GM23338 (cell line): ENCODE measurements around the gene SVIL. TPM values are rescaled to one million over a fixed set of nuclear protein-coding genes. Genes with fewer than 3 reads are reported as not detected.
"Not testable (repeated sequence)": the region's sequence is repeated elsewhere in the genome, so short reads cannot be mapped to it uniquely, and the experiment has no call there.

ENCODE experiments used
- ATAC-seq: fragments of 200-7000 bp; cut with Tn5 transposase; 3 replicates; pipeline ENCODE4 v1.9.1; 2020
- DNase-seq: peaks from one replicate; pipeline ENCODE4 v3.0.0-alpha.2; 2015; ENCODE audit warnings: low spot score
- H2AFZ ChIP-seq: fragments of 200-600 bp; sonication (generic); 2 replicates; pipeline ENCODE4 v1.8.0; 2016; ENCODE audit warnings: antibody characterized with exemption, mild to moderate bottlenecking, moderate library complexity
- H3F3A ChIP-seq: fragments of 200-600 bp; sonication (generic); replicated peaks from 2 replicates; pipeline ENCODE4 v1.8.0; 2017; ENCODE audit warnings: antibody characterized with exemption, mixed run types, low read depth
- H3K27ac ChIP-seq: fragments of 200-600 bp; sonication (generic); 2 replicates; pipeline ENCODE4 v1.6.1; 2016; ENCODE audit warnings: low read depth
- H3K27me3 ChIP-seq: fragments of 200-600 bp; sonication (generic); 2 replicates; pipeline ENCODE4 v1.8.0; 2016; ENCODE audit warnings: mild to moderate bottlenecking, mixed run types, moderate library complexity; ENCODE audit not compliant: insufficient read depth
- H3K36me3 ChIP-seq: fragments of 200-600 bp; sonication (generic); 2 replicates; pipeline ENCODE4 v1.8.0; 2016; ENCODE audit warnings: mild to moderate bottlenecking; ENCODE audit not compliant: insufficient read depth
- H3K4me1 ChIP-seq: fragments of 200-600 bp; sonication (generic); 2 replicates; pipeline ENCODE4 v1.8.0; 2016; ENCODE audit warnings: mild to moderate bottlenecking, moderate library complexity; ENCODE audit not compliant: insufficient read depth
- H3K4me2 ChIP-seq: fragments of 200-600 bp; sonication (generic); 2 replicates; pipeline ENCODE4 v1.7.1; 2017; ENCODE audit warnings: mixed run types
- H3K4me3 ChIP-seq: fragments of 200-600 bp; sonication (generic); 2 replicates; pipeline ENCODE4 v1.6.1; 2016; ENCODE audit warnings: mixed run types
- H3K79me2 ChIP-seq: fragments of 200-600 bp; sonication (generic); replicated peaks from 2 replicates; pipeline ENCODE4 v1.8.0; 2017; ENCODE audit warnings: mild to moderate bottlenecking; ENCODE audit not compliant: insufficient read depth
- H3K9me2 ChIP-seq: fragments of 200-600 bp; sonication (generic); 2 replicates; pipeline ENCODE4 v1.8.0; 2017; ENCODE audit not compliant: insufficient read depth
- H4K20me1 ChIP-seq: fragments of 200-600 bp; sonication (generic); replicated peaks from 2 replicates; pipeline ENCODE4 v1.8.0; 2017; ENCODE audit warnings: mild to moderate bottlenecking; ENCODE audit not compliant: insufficient read depth
- H3K27ac Mint-ChIP-seq: 2 replicates; pipeline ENCODE4 v1.8.0; 2020; ENCODE audit warnings: inconsistent platforms, mild to moderate bottlenecking, moderate library complexity, mixed read lengths
- H3K27me3 Mint-ChIP-seq: 3 replicates; pipeline ENCODE4 v1.8.0; 2022; ENCODE audit warnings: low read depth, mild to moderate bottlenecking, moderate library complexity, mixed read lengths, inconsistent platforms; ENCODE audit not compliant: insufficient read depth, poor library complexity
- H3K36me3 Mint-ChIP-seq: 3 replicates; pipeline ENCODE4 v1.8.0; 2021; ENCODE audit warnings: low read depth, mild to moderate bottlenecking, inconsistent platforms, moderate library complexity, mixed read lengths
- H3K4me1 Mint-ChIP-seq: 3 replicates; pipeline ENCODE4 v1.8.0; 2020; ENCODE audit warnings: mild to moderate bottlenecking, inconsistent platforms, mixed read lengths
- H3K4me3 Mint-ChIP-seq: 3 replicates; pipeline ENCODE4 v1.8.0; 2021; ENCODE audit warnings: moderate library complexity, mild to moderate bottlenecking, inconsistent platforms, mixed read lengths
- H3K9me3 Mint-ChIP-seq: 3 replicates; pipeline ENCODE4 v1.8.0; 2020; ENCODE audit warnings: moderate library complexity, mild to moderate bottlenecking, inconsistent platforms, mixed read lengths
- CREB1 ChIP-seq: fragments of 250-450 bp; sonication (Bioruptor Pico); IDR thresholded peaks from 2 replicates; pipeline ENCODE4 v1.5.0; 2020; ENCODE audit warnings: low read depth, mild to moderate bottlenecking, moderate library complexity
- NANOG ChIP-seq: IDR thresholded peaks from 2 replicates; pipeline ENCODE4 v1.6.1; 2016; ENCODE audit warnings: antibody characterized with exemption, borderline replicate concordance
- REST ChIP-seq: IDR thresholded peaks from one replicate; pipeline ENCODE4 v1.6.1; 2018; ENCODE audit warnings: antibody characterized with exemption; ENCODE audit not compliant: unreplicated experiment
- polyA plus RNA-seq: library from polyadenylated mRNA; unstranded; fragments of >200 nt; fragmentation: Nextera tagmentation; extraction: Ambion mirVana; gene quantifications from 2 replicates; pipeline ENCODE4 v1.2.1, GENCODE V29; 2016
- total RNA-seq: library from RNA; depleted of rRNA; stranded (reverse); fragments of >200 nt; shearing (Covaris generic); gene quantifications from 2 replicates; pipeline ENCODE4 v1.2.3, GENCODE V29; 2014

SVIL gene
- total and polyA plus RNA-seq, 2 experiments from 2014 or later = 8.8 to 34.9 TPM

DNA sequence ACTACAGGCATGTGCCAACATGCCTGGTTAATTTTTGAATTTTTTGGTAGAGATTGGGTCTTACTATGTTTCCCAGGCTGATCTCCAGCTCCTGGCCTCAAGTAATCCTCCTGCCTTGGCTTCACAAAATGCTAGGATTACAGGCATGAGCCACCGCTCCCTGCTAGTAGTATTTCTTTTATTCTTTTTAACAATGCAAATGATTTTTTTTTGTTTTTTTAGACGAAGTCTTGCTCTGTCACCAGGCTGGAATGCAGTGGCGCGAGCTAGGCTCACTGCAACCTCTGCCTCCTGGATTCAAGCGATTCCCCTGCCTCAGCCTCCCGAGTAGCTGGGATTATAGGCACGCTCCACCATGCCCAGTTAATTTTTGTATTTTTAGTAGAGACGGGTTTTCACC is 58.1 kb downstream of the SVIL start (continued):
- TF ChIP-seq REST (no peak), CREB1 (CRISPR knock-in tag) (no peak)

GRCh38 chr10:29575098-29575455 is 59.7 kb downstream of the SVIL start:
- Mint-ChIP-seq H3K9me3 (no peaks in the 10 kb centered on the region; the same call in 2 of the 3 replicates), H3K4me1 (peaks cover 11% of the 10 kb centered on the region; the same call in 2 of the 3 replicates), H3K4me3 (no peak overlapping the region), H3K27me3 (no peaks in the 10 kb centered on the region), H3K27ac (no peak overlapping the region), H3K36me3 (no peaks in the 10 kb centered on the region)
- ATAC-seq (no peak), DNase-seq (no peak)
- Histone ChIP-seq H3K4me2 (no peak overlapping the region), H3K79me2 (no peaks in the 10 kb centered on the region), H3K27ac (no peak overlapping the region), H4K20me1 (no peaks in the 10 kb centered on the region), H3K27me3 (no peaks in the 10 kb centered on the region), H3K4me3 (no peak overlapping the region), H3K4me1 (peaks cover 10% of the 10 kb centered on the region; the same call in 1 of the 2 replicates), H3K9me2 (no peaks in the 10 kb centered on the region), H2AFZ (no peak overlapping the region), H3F3A (no peaks in the 10 kb centered on the region), H3K36me3 (no peaks in the 10 kb centered on the region)
- TF ChIP-seq NANOG = no peak

DNA sequence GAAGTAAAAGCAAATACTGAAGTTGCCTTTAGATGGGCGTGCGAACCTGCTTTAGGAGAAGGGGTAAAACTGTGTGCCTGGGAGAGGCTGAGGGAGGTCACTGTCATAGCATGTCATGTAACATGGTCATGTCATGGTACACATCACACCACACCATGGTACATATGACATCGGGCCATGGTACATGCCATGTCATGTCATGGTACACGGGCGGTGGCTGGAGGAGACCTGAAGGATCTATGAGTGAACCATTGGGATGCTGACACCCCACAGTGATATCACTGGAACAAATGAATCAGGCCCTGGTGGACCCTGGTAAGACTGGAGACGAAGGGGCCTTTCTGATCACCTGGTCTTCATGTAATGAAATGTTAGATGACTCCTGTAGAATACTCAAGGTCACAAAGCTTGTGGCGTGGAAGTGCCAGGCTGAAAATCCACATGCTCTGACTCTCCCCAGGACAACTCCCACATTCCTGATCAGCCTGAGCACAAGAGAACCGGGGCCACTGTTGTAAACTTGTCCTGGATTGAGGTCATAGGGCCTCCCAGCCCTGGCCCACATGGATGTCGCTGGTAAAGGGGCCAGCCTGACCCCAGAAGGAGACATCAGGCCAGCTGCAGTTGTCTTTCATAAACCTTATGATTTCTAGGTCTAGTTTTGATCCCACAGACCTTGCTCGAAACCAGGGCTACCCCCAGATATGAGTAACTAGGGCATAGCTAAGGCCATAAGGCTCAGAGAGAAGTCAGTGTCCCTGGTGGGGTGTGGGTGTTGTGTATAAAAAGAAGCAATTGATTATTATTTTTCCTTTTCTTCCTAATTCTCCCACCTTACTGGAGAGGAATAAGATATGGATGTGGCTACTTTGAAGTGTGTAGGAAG is 60.3 kb downstream of the SVIL start:
- not testable (repeated sequence) for H3K27ac ChIP-seq, H3K9me2 ChIP-seq, H3K79me2 ChIP-seq, H4K20me1 ChIP-seq, H3K36me3 ChIP-seq, DNase-seq, H3K36me3 Mint-ChIP-seq, H3K9me3 Mint-ChIP-seq, H3K4me3 ChIP-seq, H3K27me3 Mint-ChIP-seq, H3F3A ChIP-seq, ATAC-seq, H3K4me2 ChIP-seq, H3K27me3 ChIP-seq, H2AFZ ChIP-seq, H3K27ac Mint-ChIP-seq, H3K4me3 Mint-ChIP-seq
- H3K4me1 ChIP-seq = peaks cover 17% of the 10 kb centered on the region; the same call in 1 of the 2 replicates
- H3K4me1 Mint-ChIP-seq = peaks cover 16% of the 10 kb centered on the region

- not testable (repeated sequence) for H3K4me3 Mint-ChIP-seq, H3F3A ChIP-seq, H2AFZ ChIP-seq, H3K27me3 Mint-ChIP-seq, H3K4me3 ChIP-seq, H3K27me3 ChIP-seq, ATAC-seq, H3K79me2 ChIP-seq, H3K9me3 Mint-ChIP-seq, H4K20me1 ChIP-seq, H3K27ac Mint-ChIP-seq, H3K27ac ChIP-seq, H3K36me3 Mint-ChIP-seq, H3K36me3 ChIP-seq, H3K4me2 ChIP-seq, H3K9me2 ChIP-seq, DNase-seq
- H3K4me1 ChIP-seq = peaks cover 19% of the 10 kb centered on the region
- H3K4me1 Mint-ChIP-seq = peaks cover 41% of the 10 kb centered on the region
These were observed 64.5 kb downstream of the SVIL start for GRCh38 chr10:29570248-29570647.
